Caco-2 (cell line): ENCODE results near the gene XAF1. TPM values are rescaled to one million over a fixed set of nuclear protein-coding genes. Genes with fewer than 3 reads are reported as not detected.
"Not testable (repeated sequence)": the region's sequence is repeated elsewhere in the genome, so short reads cannot be mapped to it uniquely, and the experiment has no call there.

ENCODE experiments used
- BruUV-seq: library from RNA; stranded (reverse); fragments of 400-500 nt; replicated peaks from 2 replicates; lab custom pipeline; 2021; lab: Mats Ljungman, UMichigan
- CTCF ChIA-PET: fragments of 300-600 bp; sonication (Branson Sonifier 250); formaldehyde crosslinking; loops from one replicate; lab custom pipeline; 2022; ENCODE audit warnings: antibody characterized with exemption; lab: Charles Lee
- POLR2A ChIA-PET: fragments of 300-600 bp; sonication (Branson Sonifier 250); formaldehyde crosslinking; loops from one replicate; lab custom pipeline; 2022; ENCODE audit warnings: antibody characterized with exemption; lab: Charles Lee
- DNase-seq, 2 experiments: peaks; one replicate each; pipeline versions ENCODE4 v3.0.0 to v3.0.0-alpha.2; 2020 to 2022
- H3K27me3 ChIP-seq: replicated peaks from 2 replicates; pipeline ENCODE4 v1.6.0; 2011; ENCODE audit warnings: low read length; ENCODE audit not compliant: control insufficient read depth, insufficient read depth
- H3K36me3 ChIP-seq: 2 replicates; pipeline ENCODE4 v1.5.1; 2011; ENCODE audit warnings: low read length; ENCODE audit not compliant: control insufficient read depth, insufficient read depth
- H3K4me1 ChIP-seq: fragments of 250-450 bp; sonication (Bioruptor Pico); 2 replicates; pipeline ENCODE4 v1.5.1; 2020; ENCODE audit warnings: mild to moderate bottlenecking
- H3K4me3 ChIP-seq: 2 replicates; pipeline ENCODE4 v1.5.1; 2011; ENCODE audit warnings: low read depth, mild to moderate bottlenecking, control low read depth, low read length
- H3K9me3 ChIP-seq: fragments of 250-450 bp; sonication (Bioruptor Pico); 2 replicates; pipeline ENCODE4 v1.5.1; 2020; ENCODE audit warnings: mild to moderate bottlenecking, moderate library complexity
- H3K27ac Mint-ChIP-seq: one replicate; pipeline ENCODE4 v1.8.0; 2022; ENCODE audit warnings: mixed read lengths; ENCODE audit not compliant: unreplicated experiment
- H3K27me3 Mint-ChIP-seq: one replicate; pipeline ENCODE4 v1.8.0; 2022; ENCODE audit warnings: mixed read lengths; ENCODE audit not compliant: insufficient read depth, unreplicated experiment
- H3K36me3 Mint-ChIP-seq: one replicate; pipeline ENCODE4 v1.8.0; 2022; ENCODE audit warnings: mild to moderate bottlenecking, mixed read lengths; ENCODE audit not compliant: insufficient read depth, unreplicated experiment
- H3K4me1 Mint-ChIP-seq: one replicate; pipeline ENCODE4 v1.8.0; 2022; ENCODE audit warnings: low read depth, mixed read lengths; ENCODE audit not compliant: unreplicated experiment
- H3K4me3 Mint-ChIP-seq: one replicate; pipeline ENCODE4 v1.8.0; 2022; ENCODE audit warnings: mild to moderate bottlenecking, moderate library complexity, mixed read lengths; ENCODE audit not compliant: unreplicated experiment
- H3K9me3 Mint-ChIP-seq: one replicate; pipeline ENCODE4 v1.8.0; 2022; ENCODE audit warnings: mixed read lengths; ENCODE audit not compliant: unreplicated experiment
- CTCF ChIP-seq, 2 experiments: fragments of 200-600 bp in 1 of 2; IDR thresholded peaks; 1 replicate in 1 of 2; 2 replicates in 1 of 2; pipeline versions ENCODE4 v1.5.1 to v1.8.0; 2011 to 2022; ENCODE audit warnings: antibody characterized with exemption in 1 of 2, control low read depth in 1 of 2, inconsistent platforms in 1 of 2, low read depth in 1 of 2, low read length in 1 of 2, mild to moderate bottlenecking in 1 of 2, moderate library complexity in 1 of 2; ENCODE audit not compliant: insufficient read depth in 1 of 2, severe bottlenecking in 1 of 2, unreplicated experiment in 1 of 2
- intact Hi-C: fragments of 100-400 bp; cut with micrococcal nuclease; formaldehyde crosslinking; loops from one replicate; pipeline ENCODE4 v1.10.0; 2022; ENCODE audit not compliant: unreplicated experiment
- total RNA-seq: library from RNA; stranded (reverse); gene quantifications from 2 replicates; pipeline ENCODE4 v1.2.3, GENCODE V29; 2022

The XAF1 gene
- total RNA-seq, 1 experiment from 2014 or later = 0.25 TPM

GRCh38 chr17:6812295-6812694, 56.4 kb downstream of the XAF1 start:
- no peaks in the 10 kb centered on the region for H3K9me3 Mint-ChIP-seq

GRCh38 chr17:6815775-6816174, 59.9 kb downstream of the XAF1 start:
- no peak overlapping the region for H3K4me3 Mint-ChIP-seq
- H3K36me3 Mint-ChIP-seq = no peaks in the 10 kb centered on the region
- intact Hi-C loops = no loop called here
- H3K36me3 ChIP-seq = no peaks in the 10 kb centered on the region
- H3K9me3 ChIP-seq = no peaks in the 10 kb centered on the region
- CTCF ChIA-PET = no interaction called here
- H3K4me1 Mint-ChIP-seq = no peaks in the 10 kb centered on the region
- no peaks in the 10 kb centered on the region for H3K27me3 ChIP-seq
- POLR2A ChIA-PET = no interaction called here
- BruUV-seq = no TSS peak
- H3K27me3 Mint-ChIP-seq = no peaks in the 10 kb centered on the region
- no peaks in the 10 kb centered on the region for H3K4me1 ChIP-seq
- no peak for DNase-seq
- H3K27ac Mint-ChIP-seq = no peak overlapping the region
- TF ChIP-seq CTCF (IDR thresholded peaks at IDR 0.05; ENCODE audit: insufficient read depth in 1 of 2, low read depth in 1 of 2, low read length in 1 of 2, severe bottlenecking in 1 of 2, unreplicated experiment in 1 of 2) = no peak
- H3K4me3 ChIP-seq = no peak overlapping the region
- H3K9me3 Mint-ChIP-seq = peaks cover 6% of the 10 kb centered on the region

More at GRCh38 chr17:6812295-6812694, 56.4 kb downstream of the XAF1 start:
- H3K4me3 Mint-ChIP-seq = no peak overlapping the region
- no peak for DNase-seq
- ChIA-PET POLR2A (no interaction called here), CTCF (no interaction called here)
- H3K27me3 Mint-ChIP-seq = no peaks in the 10 kb centered on the region
- no peaks in the 10 kb centered on the region for H3K4me1 ChIP-seq
- intact Hi-C loops = no loop called here
- no peaks in the 10 kb centered on the region for H3K36me3 Mint-ChIP-seq
- no peak for TF ChIP-seq CTCF (IDR thresholded peaks at IDR 0.05; ENCODE audit: insufficient read depth in 1 of 2, low read depth in 1 of 2, low read length in 1 of 2, severe bottlenecking in 1 of 2, unreplicated experiment in 1 of 2)
- no peaks in the 10 kb centered on the region for H3K36me3 ChIP-seq
- H3K4me3 ChIP-seq = no peak overlapping the region
- no peaks in the 10 kb centered on the region for H3K9me3 ChIP-seq
- no peaks in the 10 kb centered on the region for H3K27me3 ChIP-seq
- no peaks in the 10 kb centered on the region for H3K4me1 Mint-ChIP-seq
- BruUV-seq = no TSS peak
- no peak overlapping the region for H3K27ac Mint-ChIP-seq

GRCh38 chr17:6816368-6816767, 60.5 kb downstream of the XAF1 start:
- H3K4me3 ChIP-seq, H3K4me1 Mint-ChIP-seq, H3K27ac Mint-ChIP-seq, DNase-seq, H3K9me3 ChIP-seq, intact Hi-C loops, CTCF ChIA-PET, H3K36me3 ChIP-seq, H3K9me3 Mint-ChIP-seq, H3K27me3 Mint-ChIP-seq, BruUV-seq, H3K4me1 ChIP-seq, H3K27me3 ChIP-seq, POLR2A ChIA-PET, H3K36me3 Mint-ChIP-seq, H3K4me3 Mint-ChIP-seq: not testable (repeated sequence)

DNA sequence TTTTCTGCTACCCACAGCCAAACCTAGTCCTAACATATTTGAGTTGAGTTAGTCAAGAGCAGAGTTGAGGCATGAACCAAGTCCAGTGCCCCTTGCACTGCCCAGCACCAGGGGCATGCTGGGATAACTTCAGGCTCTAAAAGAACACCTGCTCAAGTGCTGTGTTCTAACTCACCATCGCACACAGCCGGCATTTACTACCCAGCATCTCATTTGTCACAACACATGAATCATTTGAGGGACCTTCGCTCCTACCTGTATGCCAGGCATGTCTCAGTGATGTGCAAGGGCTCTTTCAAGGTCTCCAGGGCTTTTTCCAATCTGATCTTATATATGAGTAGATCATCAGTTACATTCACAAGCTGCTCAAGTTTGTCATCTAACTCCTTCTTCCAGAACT, 63.1 kb downstream of the XAF1 start:
- no peak for TF ChIP-seq CTCF (IDR thresholded peaks at IDR 0.05; ENCODE audit: insufficient read depth in 1 of 2, low read depth in 1 of 2, low read length in 1 of 2, severe bottlenecking in 1 of 2, unreplicated experiment in 1 of 2)
- Histone ChIP-seq H3K27me3 (no peaks in the 10 kb centered on the region), H3K9me3 (no peaks in the 10 kb centered on the region), H3K36me3 (no peaks in the 10 kb centered on the region), H3K4me1 (peaks cover 8% of the 10 kb centered on the region), H3K4me3 (no peak overlapping the region)
- Mint-ChIP-seq H3K27ac (no peak overlapping the region), H3K36me3 (no peaks in the 10 kb centered on the region), H3K9me3 (peaks cover 11% of the 10 kb centered on the region), H3K4me3 (no peak overlapping the region), H3K4me1 (peaks cover 16% of the 10 kb centered on the region), H3K27me3 (no peaks in the 10 kb centered on the region)
- no peak for DNase-seq
- CTCF ChIA-PET = no interaction called here
- intact Hi-C loops = no loop called here
- POLR2A ChIA-PET = no interaction called here
- BruUV-seq = no TSS peak
